CD14-positive monocyte (primary cell): ENCODE results near the gene GCK. TPM values are rescaled to one million over a fixed set of nuclear protein-coding genes. Genes with fewer than 3 reads are reported as not detected.

Source experiments
- DNase-seq, 3 donors: peaks; one replicate each; pipeline ENCODE4 v3.0.0-alpha.2; 2011 to 2022
- H2AFZ ChIP-seq: 2 replicates; pipeline ENCODE4 v1.6.0; 2012; ENCODE audit warnings: mild to moderate bottlenecking, low read depth, low read length, inconsistent platforms; ENCODE audit not compliant: insufficient read depth, poor library complexity, severe bottlenecking
- H3K27ac ChIP-seq, 2 donors: 1 replicate in 1 of 2; 2 replicates in 1 of 2; pipeline ENCODE4 v1.5.1; 2012 to 2013; ENCODE audit warnings: low read length in 2 of 2, control low read depth in 1 of 2, inconsistent platforms in 1 of 2, low read depth in 1 of 2, mild to moderate bottlenecking in 1 of 2
- H3K27me3 ChIP-seq, 2 donors: one replicate each; pipeline versions ENCODE4 v1.6.0 to v1.6.1; 2011 to 2013; ENCODE audit warnings: low read length in 2 of 2; ENCODE audit not compliant: control insufficient read depth in 2 of 2, insufficient read depth in 2 of 2
- H3K36me3 ChIP-seq, 2 donors: replicated peaks in 1 of 2; 1 replicate in 1 of 2; 2 replicates in 1 of 2; pipeline versions ENCODE4 v1.5.1 to v1.6.1; 2012 to 2013; ENCODE audit warnings: low read length in 2 of 2, control low read depth in 1 of 2, inconsistent platforms in 1 of 2, mild to moderate bottlenecking in 1 of 2; ENCODE audit not compliant: insufficient read depth in 2 of 2, control insufficient read depth in 1 of 2
- H3K4me1 ChIP-seq, 2 donors: 1 replicate in 1 of 2; 2 replicates in 1 of 2; pipeline versions ENCODE4 v1.5.1 to v1.6.1; 2012 to 2013; ENCODE audit warnings: low read length in 2 of 2, control low read depth in 1 of 2, inconsistent platforms in 1 of 2, mild to moderate bottlenecking in 1 of 2, moderate library complexity in 1 of 2; ENCODE audit not compliant: insufficient read depth in 2 of 2, control insufficient read depth in 1 of 2
- H3K4me2 ChIP-seq: replicated peaks from 2 replicates; pipeline ENCODE3; 2012; ENCODE audit warnings: low read length, moderate library complexity, mild to moderate bottlenecking; ENCODE audit not compliant: poor library complexity, severe bottlenecking; ENCODE audit errors: extremely low read depth
- H3K4me3 ChIP-seq, 3 experiments: fragments of 200-600 bp in 1 of 3; sonication (generic) in 1 of 3; replicated peaks in 1 of 3; 1 replicate in 2 of 3; 2 replicates in 1 of 3; pipeline ENCODE4 v1.5.1; 2011 to 2013; ENCODE audit warnings: low read length in 3 of 3, mild to moderate bottlenecking in 3 of 3, control low read depth in 2 of 3, low read depth in 2 of 3, inconsistent platforms in 1 of 3, moderate library complexity in 1 of 3
- H3K79me2 ChIP-seq: 2 replicates; pipeline ENCODE4 v1.6.0; 2012; ENCODE audit warnings: mild to moderate bottlenecking, control low read depth, inconsistent platforms, low read length, moderate library complexity; ENCODE audit not compliant: insufficient read depth
- H3K9ac ChIP-seq: 2 replicates; pipeline ENCODE4 v1.6.0; 2017; ENCODE audit warnings: low read length, mild to moderate bottlenecking; ENCODE audit not compliant: insufficient read depth, poor library complexity, severe bottlenecking
- H3K9me3 ChIP-seq, 2 donors: replicated peaks in 1 of 2; 1 replicate in 1 of 2; 2 replicates in 1 of 2; pipeline versions ENCODE4 v1.5.1 to v1.6.1; 2012 to 2013; ENCODE audit warnings: low read length in 2 of 2, control low read depth in 1 of 2; ENCODE audit not compliant: control insufficient read depth in 1 of 2, insufficient read depth in 1 of 2
- H4K20me1 ChIP-seq: 2 replicates; pipeline ENCODE4 v1.6.0; 2012; ENCODE audit warnings: mild to moderate bottlenecking, low read length, control low read depth, moderate library complexity; ENCODE audit not compliant: insufficient read depth
- H3K27ac Mint-ChIP-seq, 7 donors: one replicate each; pipeline ENCODE4 v1.8.0; 2020; ENCODE audit warnings: mild to moderate bottlenecking in 7 of 7, mixed read lengths in 7 of 7, moderate library complexity in 6 of 7, inconsistent platforms in 2 of 7
- H3K27me3 Mint-ChIP-seq, 3 donors: one replicate each; pipeline ENCODE4 v1.8.0; 2021 to 2022; ENCODE audit warnings: low read depth in 3 of 3, mild to moderate bottlenecking in 3 of 3, mixed read lengths in 3 of 3, moderate library complexity in 3 of 3, inconsistent platforms in 1 of 3
- H3K36me3 Mint-ChIP-seq, 2 donors: one replicate each; pipeline ENCODE4 v1.8.0; 2020; ENCODE audit warnings: mixed read lengths in 2 of 2, inconsistent platforms in 1 of 2, mild to moderate bottlenecking in 1 of 2
- H3K4me1 Mint-ChIP-seq: one replicate; pipeline ENCODE4 v1.8.0; 2020; ENCODE audit warnings: mild to moderate bottlenecking, mixed read lengths
- H3K4me3 Mint-ChIP-seq, 2 donors: one replicate each; pipeline ENCODE4 v1.8.0; 2020; ENCODE audit warnings: mild to moderate bottlenecking in 2 of 2, mixed read lengths in 2 of 2, moderate library complexity in 1 of 2
- H3K9me3 Mint-ChIP-seq, 7 donors: one replicate each; pipeline ENCODE4 v1.8.0; 2020 to 2022; ENCODE audit warnings: mixed read lengths in 7 of 7, mild to moderate bottlenecking in 6 of 7, moderate library complexity in 6 of 7, inconsistent platforms in 2 of 7
- WGBS: methylation state at CpG from one replicate; pipeline ENCODE4 v1.1.5; 2013; ENCODE audit warnings: missing lambda C conversion rate; ENCODE audit not compliant: insufficient coverage; 5-methylcytosine and 5-hydroxymethylcytosine counted together
- intact Hi-C, 2 donors: fragments of 100-400 bp; cut with micrococcal nuclease; formaldehyde crosslinking; loops; one replicate each; pipeline versions ENCODE4 v1.15.0 to v1.15.1; 2023
- polyA plus RNA-seq, 3 donors: library from polyadenylated mRNA; depleted of rRNA in 1 of 3; unstranded in 2 of 3; stranded (reverse) in 1 of 3; fragments of 300-500 nt in 2 of 3; fragments of >200 nt in 1 of 3; fragmentation: Illumina TruSeq in 2 of 3; gene quantifications; 1 replicate in 2 of 3; 2 replicates in 1 of 3; pipeline ENCODE4 v1.2.3, GENCODE V29; 2012 to 2021
- TF ChIP-seq, protein P1 (sequence below): fragments of 200-600 bp; IDR thresholded peaks from one replicate; pipeline ENCODE4 v1.8.0; 2022; ENCODE audit warnings: antibody characterized with exemption, mild to moderate bottlenecking

The GCK gene
- polyA plus RNA-seq, 3 donors = not detected

DNA sequence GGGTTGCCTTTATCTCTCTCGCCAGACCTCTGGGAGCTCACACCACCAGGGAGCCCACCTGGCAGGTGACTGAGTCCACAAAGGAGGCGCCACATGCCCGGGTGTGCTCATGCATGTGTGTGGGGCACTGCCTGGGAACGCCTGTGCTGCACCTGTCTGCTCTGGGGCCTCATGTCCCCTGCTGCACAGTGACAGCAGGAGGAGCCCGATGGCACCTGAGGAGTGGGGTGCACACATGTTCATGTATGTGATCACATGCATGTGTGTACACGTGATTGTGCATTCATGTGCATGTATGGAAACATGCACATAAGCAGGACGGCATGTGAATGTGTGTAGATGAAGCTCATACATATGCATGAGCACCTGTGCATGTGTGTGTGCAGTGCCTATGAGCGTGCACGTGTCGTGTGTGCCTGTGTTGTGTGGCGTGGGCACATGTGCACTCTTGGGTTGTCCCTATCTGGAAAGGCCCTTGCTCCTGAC lies 33.6 kb upstream of the GCK start:
- H3K36me3 ChIP-seq = no peaks in the 10 kb centered on the region
- no peaks in the 10 kb centered on the region for H3K79me2 ChIP-seq
- H4K20me1 ChIP-seq = no peaks in the 10 kb centered on the region
- H3K4me1 Mint-ChIP-seq = no peaks in the 10 kb centered on the region
- H3K9me3 ChIP-seq = no peaks in the 10 kb centered on the region
- H3K27ac Mint-ChIP-seq = peak overlapping the region in 1 of 7 donors; percentile 50
- intact Hi-C loops = no loop called here
- peaks cover 0 to 1% (median 0%) of the 10 kb centered on the region in 7 donors for H3K9me3 Mint-ChIP-seq
- no peaks in the 10 kb centered on the region for H3K36me3 Mint-ChIP-seq
- TF ChIP-seq, protein P1, sequence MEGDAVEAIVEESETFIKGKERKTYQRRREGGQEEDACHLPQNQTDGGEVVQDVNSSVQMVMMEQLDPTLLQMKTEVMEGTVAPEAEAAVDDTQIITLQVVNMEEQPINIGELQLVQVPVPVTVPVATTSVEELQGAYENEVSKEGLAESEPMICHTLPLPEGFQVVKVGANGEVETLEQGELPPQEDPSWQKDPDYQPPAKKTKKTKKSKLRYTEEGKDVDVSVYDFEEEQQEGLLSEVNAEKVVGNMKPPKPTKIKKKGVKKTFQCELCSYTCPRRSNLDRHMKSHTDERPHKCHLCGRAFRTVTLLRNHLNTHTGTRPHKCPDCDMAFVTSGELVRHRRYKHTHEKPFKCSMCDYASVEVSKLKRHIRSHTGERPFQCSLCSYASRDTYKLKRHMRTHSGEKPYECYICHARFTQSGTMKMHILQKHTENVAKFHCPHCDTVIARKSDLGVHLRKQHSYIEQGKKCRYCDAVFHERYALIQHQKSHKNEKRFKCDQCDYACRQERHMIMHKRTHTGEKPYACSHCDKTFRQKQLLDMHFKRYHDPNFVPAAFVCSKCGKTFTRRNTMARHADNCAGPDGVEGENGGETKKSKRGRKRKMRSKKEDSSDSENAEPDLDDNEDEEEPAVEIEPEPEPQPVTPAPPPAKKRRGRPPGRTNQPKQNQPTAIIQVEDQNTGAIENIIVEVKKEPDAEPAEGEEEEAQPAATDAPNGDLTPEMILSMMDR = no peak
- no peak overlapping the region for H3K27ac ChIP-seq
- no peak overlapping the region for H3K4me3 Mint-ChIP-seq
- no peaks in the 10 kb centered on the region for H3K27me3 ChIP-seq
- no peak for DNase-seq
- H3K9ac ChIP-seq = no peak overlapping the region
- no peak overlapping the region for H3K4me3 ChIP-seq
- H2AFZ ChIP-seq = no peak overlapping the region
- WGBS = 91% methylated on average over 11 of the region's 11 CpGs
- H3K4me1 ChIP-seq = no peaks in the 10 kb centered on the region
- H3K27me3 Mint-ChIP-seq = peaks cover 0 to 4% (median 3%) of the 10 kb centered on the region in 3 donors
- H3K4me2 ChIP-seq = no peak overlapping the region

DNA sequence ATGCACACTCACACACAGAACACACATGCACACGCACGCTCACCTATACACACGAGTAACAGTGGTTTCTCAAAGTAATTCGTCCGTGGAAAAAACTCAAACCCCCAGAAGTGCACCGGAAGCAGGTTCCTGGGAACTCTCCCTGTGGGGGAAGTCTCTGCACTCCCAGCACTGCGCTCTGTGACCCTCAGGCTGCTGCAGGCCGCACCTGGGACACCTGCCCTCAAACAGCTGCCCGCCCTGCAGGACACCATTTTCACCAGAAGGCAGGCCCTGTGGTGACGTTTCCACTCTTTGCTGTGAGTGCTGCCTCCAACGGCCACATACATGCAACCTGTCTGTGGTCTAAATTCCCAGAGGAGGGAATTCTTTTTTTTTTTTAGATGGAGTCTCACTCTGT lies 32.8 kb upstream of the GCK start:
- Mint-ChIP-seq H3K4me3 (no peak overlapping the region), H3K4me1 (no peaks in the 10 kb centered on the region), H3K9me3 (peaks cover 0 to 1% (median 0%) of the 10 kb centered on the region in 7 donors), H3K27me3 (peaks cover 0 to 4% (median 1%) of the 10 kb centered on the region in 3 donors), H3K36me3 (no peaks in the 10 kb centered on the region), H3K27ac (no peak overlapping the region)
- H3K9ac ChIP-seq = no peak overlapping the region
- 89% methylated on average over 8 of the region's 11 CpGs for WGBS
- no peak overlapping the region for H3K27ac ChIP-seq
- intact Hi-C loops = no loop called here
- no peaks in the 10 kb centered on the region for H3K4me1 ChIP-seq
- H3K9me3 ChIP-seq = no peaks in the 10 kb centered on the region
- no peak overlapping the region for H2AFZ ChIP-seq
- no peaks in the 10 kb centered on the region for H3K36me3 ChIP-seq
- TF ChIP-seq, protein P1 = no peak
- no peaks in the 10 kb centered on the region for H3K27me3 ChIP-seq
- no peaks in the 10 kb centered on the region for H3K79me2 ChIP-seq
- DNase-seq = no peak
- no peak overlapping the region for H3K4me3 ChIP-seq
- H3K4me2 ChIP-seq = no peak overlapping the region
- no peaks in the 10 kb centered on the region for H4K20me1 ChIP-seq
